Measurements from ENCODE around the gene P2RX1. TPM values are rescaled to one million over a fixed set of nuclear protein-coding genes. Genes with fewer than 3 reads are reported as not detected.

The P2RX1 gene
- total and polyA plus RNA-seq, 4 donors, result 0.44 to 5.2 (median 0.64) TPM

DNA sequence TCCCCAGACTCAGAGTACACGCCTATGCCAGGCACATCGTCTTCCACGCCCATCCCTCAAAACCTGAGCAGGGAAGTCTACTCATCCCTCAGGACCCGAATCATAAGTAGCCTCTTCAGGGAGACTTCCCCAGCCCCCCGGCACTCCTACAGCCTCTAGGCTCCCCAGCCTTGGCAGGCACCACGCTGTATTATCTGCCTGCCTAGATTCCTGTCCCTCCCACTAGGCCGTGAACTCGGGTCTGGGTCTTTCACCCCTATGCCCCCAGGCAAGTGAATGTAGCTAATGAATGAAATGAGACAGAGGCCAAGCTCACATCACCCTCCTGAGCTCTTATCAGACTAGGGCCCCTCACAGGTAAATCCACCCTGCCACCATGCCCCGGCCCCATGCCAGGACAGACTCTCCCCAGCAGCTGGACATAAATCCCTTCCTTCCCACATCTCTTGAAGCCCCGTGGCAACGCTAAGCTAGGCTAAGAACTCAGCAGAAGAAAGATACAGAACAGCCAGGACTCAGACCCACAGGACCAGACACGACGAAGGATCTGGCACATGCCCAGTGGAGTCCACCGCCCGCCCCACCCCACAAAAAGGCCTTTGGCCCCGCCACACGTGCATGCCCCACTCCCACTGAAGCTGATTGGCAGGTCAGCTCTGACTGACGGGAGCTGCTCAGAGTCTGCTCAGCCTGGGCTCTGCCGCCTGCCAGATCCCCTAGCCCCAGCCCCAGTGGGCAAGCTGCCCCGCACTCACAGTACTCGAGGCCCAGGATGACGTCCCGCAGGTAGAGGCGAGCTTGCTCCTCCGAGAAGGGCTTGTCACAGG is 36.5 kb downstream of the P2RX1 start (continued):
- TF ChIP-seq, protein P1, sequence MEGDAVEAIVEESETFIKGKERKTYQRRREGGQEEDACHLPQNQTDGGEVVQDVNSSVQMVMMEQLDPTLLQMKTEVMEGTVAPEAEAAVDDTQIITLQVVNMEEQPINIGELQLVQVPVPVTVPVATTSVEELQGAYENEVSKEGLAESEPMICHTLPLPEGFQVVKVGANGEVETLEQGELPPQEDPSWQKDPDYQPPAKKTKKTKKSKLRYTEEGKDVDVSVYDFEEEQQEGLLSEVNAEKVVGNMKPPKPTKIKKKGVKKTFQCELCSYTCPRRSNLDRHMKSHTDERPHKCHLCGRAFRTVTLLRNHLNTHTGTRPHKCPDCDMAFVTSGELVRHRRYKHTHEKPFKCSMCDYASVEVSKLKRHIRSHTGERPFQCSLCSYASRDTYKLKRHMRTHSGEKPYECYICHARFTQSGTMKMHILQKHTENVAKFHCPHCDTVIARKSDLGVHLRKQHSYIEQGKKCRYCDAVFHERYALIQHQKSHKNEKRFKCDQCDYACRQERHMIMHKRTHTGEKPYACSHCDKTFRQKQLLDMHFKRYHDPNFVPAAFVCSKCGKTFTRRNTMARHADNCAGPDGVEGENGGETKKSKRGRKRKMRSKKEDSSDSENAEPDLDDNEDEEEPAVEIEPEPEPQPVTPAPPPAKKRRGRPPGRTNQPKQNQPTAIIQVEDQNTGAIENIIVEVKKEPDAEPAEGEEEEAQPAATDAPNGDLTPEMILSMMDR (IDR thresholded peaks at IDR 0.05; ENCODE audit: low read depth, low read length, missing input control), result no peak
- TF ChIP-seq RXRA (IDR thresholded peaks at IDR 0.05) (no peak), EGR1 (IDR thresholded peaks at IDR 0.05; ENCODE audit: low read depth in 2 of 2) (no peak)

GRCh38 chr17:3879186-3879585 is 37.1 kb downstream of the P2RX1 start:
- TF ChIP-seq SP1 (IDR thresholded peaks at IDR 0.05) (no peak), RAD21 (IDR thresholded peaks at IDR 0.05) (no peak), YY1 (IDR thresholded peaks at IDR 0.05) (no peak), FOXA2 (IDR thresholded peaks at IDR 0.05) (no peak), JUND (IDR thresholded peaks at IDR 0.05) (no peak), RXRA (IDR thresholded peaks at IDR 0.05) (no peak)
- H3K36me3 ChIP-seq (ENCODE audit: control insufficient read depth in 4 of 4, insufficient read depth in 3 of 4, low read depth in 1 of 4, low read length in 3 of 4), result no peaks in the 10 kb centered on the region
- H3K9me3 ChIP-seq (ENCODE audit: control insufficient read depth in 4 of 4, low read length in 3 of 4), result no peaks in the 10 kb centered on the region
- DNase-seq (ENCODE audit: low spot score), result no peak
- no peaks in the 10 kb centered on the region for H3K4me1 ChIP-seq (ENCODE audit: control insufficient read depth in 4 of 4, insufficient read depth in 4 of 4, low read length in 3 of 4)
- 78% methylated on average over 5 of the region's 5 CpGs for WGBS
- H3K27me3 ChIP-seq (ENCODE audit: control insufficient read depth in 4 of 4, insufficient read depth in 4 of 4, low read length in 3 of 4), result no peaks in the 10 kb centered on the region
- H3K27ac ChIP-seq (ENCODE audit: low read depth in 1 of 2, low read length in 2 of 2), result no peak overlapping the region
- H3K4me3 ChIP-seq (ENCODE audit: low read depth in 1 of 3, low read length in 3 of 3), result no peak overlapping the region
- no peak overlapping the region for H3K9ac ChIP-seq (ENCODE audit: low read depth in 1 of 2, low read length in 2 of 2)

DNA sequence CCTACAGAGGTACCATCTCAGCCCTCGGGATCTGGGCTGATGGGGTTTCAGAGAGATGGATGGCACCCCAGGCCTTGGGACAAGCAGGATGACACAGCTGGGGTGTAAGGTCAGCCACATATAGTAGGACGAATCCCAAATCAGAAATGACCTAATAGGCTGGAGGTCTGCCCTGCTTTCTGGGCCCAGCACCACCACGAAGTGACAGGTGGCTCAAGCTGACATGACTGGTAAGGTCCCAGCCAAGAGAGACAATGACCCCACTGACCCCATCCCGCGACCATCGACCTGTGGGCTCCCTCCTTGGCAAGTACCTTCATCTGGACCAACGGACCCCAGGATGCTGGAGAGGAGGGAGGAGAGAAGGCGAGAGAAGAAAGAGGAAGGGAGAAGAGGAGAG is 39.0 kb downstream of the P2RX1 start:
- TF ChIP-seq, protein P2, sequence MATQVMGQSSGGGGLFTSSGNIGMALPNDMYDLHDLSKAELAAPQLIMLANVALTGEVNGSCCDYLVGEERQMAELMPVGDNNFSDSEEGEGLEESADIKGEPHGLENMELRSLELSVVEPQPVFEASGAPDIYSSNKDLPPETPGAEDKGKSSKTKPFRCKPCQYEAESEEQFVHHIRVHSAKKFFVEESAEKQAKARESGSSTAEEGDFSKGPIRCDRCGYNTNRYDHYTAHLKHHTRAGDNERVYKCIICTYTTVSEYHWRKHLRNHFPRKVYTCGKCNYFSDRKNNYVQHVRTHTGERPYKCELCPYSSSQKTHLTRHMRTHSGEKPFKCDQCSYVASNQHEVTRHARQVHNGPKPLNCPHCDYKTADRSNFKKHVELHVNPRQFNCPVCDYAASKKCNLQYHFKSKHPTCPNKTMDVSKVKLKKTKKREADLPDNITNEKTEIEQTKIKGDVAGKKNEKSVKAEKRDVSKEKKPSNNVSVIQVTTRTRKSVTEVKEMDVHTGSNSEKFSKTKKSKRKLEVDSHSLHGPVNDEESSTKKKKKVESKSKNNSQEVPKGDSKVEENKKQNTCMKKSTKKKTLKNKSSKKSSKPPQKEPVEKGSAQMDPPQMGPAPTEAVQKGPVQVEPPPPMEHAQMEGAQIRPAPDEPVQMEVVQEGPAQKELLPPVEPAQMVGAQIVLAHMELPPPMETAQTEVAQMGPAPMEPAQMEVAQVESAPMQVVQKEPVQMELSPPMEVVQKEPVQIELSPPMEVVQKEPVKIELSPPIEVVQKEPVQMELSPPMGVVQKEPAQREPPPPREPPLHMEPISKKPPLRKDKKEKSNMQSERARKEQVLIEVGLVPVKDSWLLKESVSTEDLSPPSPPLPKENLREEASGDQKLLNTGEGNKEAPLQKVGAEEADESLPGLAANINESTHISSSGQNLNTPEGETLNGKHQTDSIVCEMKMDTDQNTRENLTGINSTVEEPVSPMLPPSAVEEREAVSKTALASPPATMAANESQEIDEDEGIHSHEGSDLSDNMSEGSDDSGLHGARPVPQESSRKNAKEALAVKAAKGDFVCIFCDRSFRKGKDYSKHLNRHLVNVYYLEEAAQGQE (IDR thresholded peaks at IDR 0.05), result no peak
- TF ChIP-seq ZBTB33 (IDR thresholded peaks at IDR 0.05), result no peak
- no peak for TF ChIP-seq GABPA (IDR thresholded peaks at IDR 0.05 in 1 of 2, conservative IDR thresholded peaks at IDR 0.05 in 1 of 2)
- TF ChIP-seq TAF1 (conservative IDR thresholded peaks at IDR 0.05), result no peak
- no peak for TF ChIP-seq HNF4G (IDR thresholded peaks at IDR 0.05)
- TF ChIP-seq HNF4A (conservative IDR thresholded peaks at IDR 0.05), result no peak
- no peak for TF ChIP-seq FOXA1 (IDR thresholded peaks at IDR 0.05)
- TF ChIP-seq RXRA (IDR thresholded peaks at IDR 0.05), result no peak
- no peak for TF ChIP-seq YY1 (IDR thresholded peaks at IDR 0.05)
- TF ChIP-seq SP1 (IDR thresholded peaks at IDR 0.05), result no peak
- H3K4me1 ChIP-seq (ENCODE audit: control insufficient read depth in 4 of 4, insufficient read depth in 4 of 4, low read length in 3 of 4), result no peaks in the 10 kb centered on the region
- H3K9me3 ChIP-seq (ENCODE audit: control insufficient read depth in 4 of 4, low read length in 3 of 4), result no peaks in the 10 kb centered on the region
- no peaks in the 10 kb centered on the region for H3K36me3 ChIP-seq (ENCODE audit: control insufficient read depth in 4 of 4, insufficient read depth in 3 of 4, low read depth in 1 of 4, low read length in 3 of 4)
- no peak overlapping the region for H3K27ac ChIP-seq (ENCODE audit: low read depth in 1 of 2, low read length in 2 of 2)
- no peaks in the 10 kb centered on the region for H3K27me3 ChIP-seq (ENCODE audit: control insufficient read depth in 4 of 4, insufficient read depth in 4 of 4, low read length in 3 of 4)
- no peak overlapping the region for H3K4me3 ChIP-seq (ENCODE audit: low read depth in 1 of 3, low read length in 3 of 3)
- DNase-seq (ENCODE audit: low spot score), result no peak
- 85% methylated on average over 8 of the region's 8 CpGs for WGBS
- no peak overlapping the region for H3K9ac ChIP-seq (ENCODE audit: low read depth in 1 of 2, low read length in 2 of 2)
